ENCODE measurements around the gene UGT1A1.

UGT1A1 gene

GRCh38 chr2:233819884-233820773 lies 60.1 kb downstream of the UGT1A1 start:
- no peak overlapping the region for H3K9ac ChIP-seq (ENCODE audit: low read length)
- H3K79me2 ChIP-seq (ENCODE audit: insufficient read depth, low read length) = no peaks in the 10 kb centered on the region
- no peak overlapping the region for H3K4me2 ChIP-seq (ENCODE audit: low read depth, low read length, poor library complexity, severe bottlenecking)
- H3K27ac ChIP-seq (ENCODE audit: low read depth, low read length) = no peak overlapping the region
- H3F3A ChIP-seq (ENCODE audit: insufficient read depth) = no peaks in the 10 kb centered on the region
- no peaks in the 10 kb centered on the region for H3K9me2 ChIP-seq (replicated peaks; ENCODE audit: insufficient read depth, low read length)
- H4K20me1 ChIP-seq (ENCODE audit: low read depth, low read length) = no peaks in the 10 kb centered on the region
- H3K4me3 ChIP-seq (ENCODE audit: insufficient read depth, low read length, poor library complexity, severe bottlenecking) = no peak overlapping the region
- H3K36me3 ChIP-seq (ENCODE audit: low read length) = no peaks in the 10 kb centered on the region
- no peak overlapping the region for H2AFZ ChIP-seq (ENCODE audit: low read depth, low read length, severe bottlenecking)
- TF ChIP-seq EZH2phosphoT487 (conservative IDR thresholded peaks at IDR 0.05; ENCODE audit: low read length) = no peak
- TF ChIP-seq, protein P1, sequence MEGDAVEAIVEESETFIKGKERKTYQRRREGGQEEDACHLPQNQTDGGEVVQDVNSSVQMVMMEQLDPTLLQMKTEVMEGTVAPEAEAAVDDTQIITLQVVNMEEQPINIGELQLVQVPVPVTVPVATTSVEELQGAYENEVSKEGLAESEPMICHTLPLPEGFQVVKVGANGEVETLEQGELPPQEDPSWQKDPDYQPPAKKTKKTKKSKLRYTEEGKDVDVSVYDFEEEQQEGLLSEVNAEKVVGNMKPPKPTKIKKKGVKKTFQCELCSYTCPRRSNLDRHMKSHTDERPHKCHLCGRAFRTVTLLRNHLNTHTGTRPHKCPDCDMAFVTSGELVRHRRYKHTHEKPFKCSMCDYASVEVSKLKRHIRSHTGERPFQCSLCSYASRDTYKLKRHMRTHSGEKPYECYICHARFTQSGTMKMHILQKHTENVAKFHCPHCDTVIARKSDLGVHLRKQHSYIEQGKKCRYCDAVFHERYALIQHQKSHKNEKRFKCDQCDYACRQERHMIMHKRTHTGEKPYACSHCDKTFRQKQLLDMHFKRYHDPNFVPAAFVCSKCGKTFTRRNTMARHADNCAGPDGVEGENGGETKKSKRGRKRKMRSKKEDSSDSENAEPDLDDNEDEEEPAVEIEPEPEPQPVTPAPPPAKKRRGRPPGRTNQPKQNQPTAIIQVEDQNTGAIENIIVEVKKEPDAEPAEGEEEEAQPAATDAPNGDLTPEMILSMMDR (IDR thresholded peaks at IDR 0.05; ENCODE audit: insufficient read depth, low read length, poor library complexity, severe bottlenecking) = no peak
- H3K27me3 ChIP-seq (ENCODE audit: low read length) = no peaks in the 10 kb centered on the region
- H3K9me3 ChIP-seq (ENCODE audit: insufficient read depth, low read length) = no peaks in the 10 kb centered on the region

- no peaks in the 10 kb centered on the region for H3K9me3 ChIP-seq (ENCODE audit: insufficient read depth, low read length)
Measured at GRCh38 chr2:233820774-233821105, 60.7 kb downstream of the UGT1A1 start.

DNA sequence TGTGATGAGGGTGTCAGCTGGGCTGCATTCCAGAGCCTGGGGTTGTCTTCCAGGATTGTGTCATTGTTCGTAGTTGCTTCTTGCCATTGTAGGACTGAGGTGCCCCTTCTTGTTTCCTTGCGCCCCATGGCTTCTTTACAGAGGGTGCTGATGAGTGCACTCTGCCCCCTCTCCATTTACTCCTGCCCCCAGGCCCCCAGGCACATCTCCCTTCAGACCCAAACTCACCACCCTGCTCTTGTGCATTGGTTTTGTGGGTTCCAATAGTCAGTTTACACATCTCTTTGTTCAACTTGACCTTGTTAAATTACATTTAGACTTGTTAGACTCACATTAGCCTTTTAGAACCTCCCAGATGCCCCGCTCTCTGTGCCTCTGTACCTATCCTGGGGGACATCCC lies 61.1 kb downstream of the UGT1A1 start:
- Histone ChIP-seq H3K9me3 (ENCODE audit: insufficient read depth, low read length) (no peaks in the 10 kb centered on the region), H3F3A (ENCODE audit: insufficient read depth) (no peaks in the 10 kb centered on the region), H3K9me2 (replicated peaks; ENCODE audit: insufficient read depth, low read length) (no peaks in the 10 kb centered on the region), H3K79me2 (ENCODE audit: insufficient read depth, low read length) (no peaks in the 10 kb centered on the region), H2AFZ (ENCODE audit: low read depth, low read length, severe bottlenecking) (no peak overlapping the region), H3K27me3 (ENCODE audit: low read length) (no peaks in the 10 kb centered on the region), H4K20me1 (ENCODE audit: low read depth, low read length) (no peaks in the 10 kb centered on the region), H3K4me2 (ENCODE audit: low read depth, low read length, poor library complexity, severe bottlenecking) (no peak overlapping the region), H3K36me3 (ENCODE audit: low read length) (no peaks in the 10 kb centered on the region), H3K9ac (ENCODE audit: low read length) (no peak overlapping the region), H3K4me3 (ENCODE audit: insufficient read depth, low read length, poor library complexity, severe bottlenecking) (no peak overlapping the region), H3K27ac (ENCODE audit: low read depth, low read length) (no peak overlapping the region)
- TF ChIP-seq EZH2phosphoT487 (conservative IDR thresholded peaks at IDR 0.05; ENCODE audit: low read length) = no peak
- TF ChIP-seq, protein P1 (IDR thresholded peaks at IDR 0.05; ENCODE audit: insufficient read depth, low read length, poor library complexity, severe bottlenecking) = no peak

More at GRCh38 chr2:233820774-233821105, 60.7 kb downstream of the UGT1A1 start:
- H4K20me1 ChIP-seq (ENCODE audit: low read depth, low read length) = no peaks in the 10 kb centered on the region
- H3F3A ChIP-seq (ENCODE audit: insufficient read depth) = no peaks in the 10 kb centered on the region
- no peaks in the 10 kb centered on the region for H3K79me2 ChIP-seq (ENCODE audit: insufficient read depth, low read length)
- H3K9me2 ChIP-seq (replicated peaks; ENCODE audit: insufficient read depth, low read length) = no peaks in the 10 kb centered on the region
- TF ChIP-seq, protein P1 (IDR thresholded peaks at IDR 0.05; ENCODE audit: insufficient read depth, low read length, poor library complexity, severe bottlenecking) = no peak
- TF ChIP-seq EZH2phosphoT487 (conservative IDR thresholded peaks at IDR 0.05; ENCODE audit: low read length) = no peak
- H3K27ac ChIP-seq (ENCODE audit: low read depth, low read length) = no peak overlapping the region
- H2AFZ ChIP-seq (ENCODE audit: low read depth, low read length, severe bottlenecking) = no peak overlapping the region
- H3K9ac ChIP-seq (ENCODE audit: low read length) = no peak overlapping the region
- H3K4me2 ChIP-seq (ENCODE audit: low read depth, low read length, poor library complexity, severe bottlenecking) = no peak overlapping the region
- no peaks in the 10 kb centered on the region for H3K27me3 ChIP-seq (ENCODE audit: low read length)
- H3K36me3 ChIP-seq (ENCODE audit: low read length) = no peaks in the 10 kb centered on the region
- H3K4me3 ChIP-seq (ENCODE audit: insufficient read depth, low read length, poor library complexity, severe bottlenecking) = no peak overlapping the region
